HG03039 (cell line): ENCODE data around the gene COL27A1.
"Not testable (repeated sequence)": the region's sequence is repeated elsewhere in the genome, so short reads cannot be mapped to it uniquely, and the experiment has no call there.

Experiments used
- ATAC-seq: cut with Tn5 transposase; IDR thresholded peaks from one replicate; pipeline ENCODE4 v1.9.1; 2021; ENCODE audit warnings: mild to moderate bottlenecking, moderate library complexity; ENCODE audit not compliant: unreplicated experiment

Gene COL27A1

GRCh38 chr9:114314881-114315722, 159.8 kb downstream of the COL27A1 start:
- no peak for ATAC-seq

GRCh38 chr9:114315723-114316363, 160.5 kb downstream of the COL27A1 start:
- ATAC-seq = no peak

- ATAC-seq = no peak
Measured at GRCh38 chr9:114316605-114317230, 161.4 kb downstream of the COL27A1 start.

- ATAC-seq = no peak
Measured at GRCh38 chr9:114317665-114318357, 162.5 kb downstream of the COL27A1 start.

- no peak for ATAC-seq
Measured at GRCh38 chr9:114318416-114318815, 163.1 kb downstream of the COL27A1 start.

- no peak for ATAC-seq
Measured at GRCh38 chr9:114319147-114319546, 163.8 kb downstream of the COL27A1 start.

GRCh38 chr9:114320710-114321109, 165.4 kb downstream of the COL27A1 start:
- ATAC-seq = not testable (repeated sequence)

- ATAC-seq = no peak
Measured at GRCh38 chr9:114321759-114322158, 166.4 kb downstream of the COL27A1 start.

- not testable (repeated sequence) for ATAC-seq
Measured at GRCh38 chr9:114322160-114322818, 167.0 kb downstream of the COL27A1 start.

GRCh38 chr9:114322831-114323531, 167.6 kb downstream of the COL27A1 start, which contains the start of gene ORM1:
ORM1 (plus strand) TSS chr9:114323098; CDS start chr9:114323134, 36 bp downstream.
- not testable (repeated sequence) for ATAC-seq

- not testable (repeated sequence) for ATAC-seq
Measured at GRCh38 chr9:114323849-114324248, 168.5 kb downstream of the COL27A1 start.

- no peak for ATAC-seq
Measured at GRCh38 chr9:114324492-114324891, 169.2 kb downstream of the COL27A1 start.

- not testable (repeated sequence) for ATAC-seq
Measured at GRCh38 chr9:114324965-114325364, 169.6 kb downstream of the COL27A1 start.

- not testable (repeated sequence) for ATAC-seq
Measured at GRCh38 chr9:114325684-114326254, 170.4 kb downstream of the COL27A1 start.

- no peak for ATAC-seq
Measured at GRCh38 chr9:114327749-114328148, 172.4 kb downstream of the COL27A1 start.

- not testable (repeated sequence) for ATAC-seq
Measured at GRCh38 chr9:114328357-114328820, 173.1 kb downstream of the COL27A1 start.

- not testable (repeated sequence) for ATAC-seq
Measured at GRCh38 chr9:114328937-114329624, 173.7 kb downstream of the COL27A1 start.

GRCh38 chr9:114329625-114330022, 174.3 kb downstream of the COL27A1 start, which contains the start of gene ORM2:
ORM2 (plus strand) TSS chr9:114329869; CDS start chr9:114329905, 36 bp downstream.
- not testable (repeated sequence) for ATAC-seq

GRCh38 chr9:114330636-114331035, 175.3 kb downstream of the COL27A1 start:
- no peak for ATAC-seq
